ENCODE results near the gene MLF2.

The MLF2 gene

GRCh38 chr12:6735448-6736191 lies 17.3 kb downstream of the MLF2 start:
- in situ Hi-C loops (cut with HindIII; ENCODE audit: low sequenced_read_pairs) = no loop called here
- peak; percentile 69 for DNase-seq (ENCODE audit: low read depth, low spot score)
- H3K4me3 ChIP-seq (ENCODE audit: low read depth, low read length) = no peak overlapping the region
- peak; percentile 80 for TF ChIP-seq CTCF (IDR thresholded peaks at IDR 0.05; ENCODE audit: low read depth, low read length)

GRCh38 chr12:6734506-6735387 lies 18.2 kb downstream of the MLF2 start:
- TF ChIP-seq CTCF (IDR thresholded peaks at IDR 0.05; ENCODE audit: low read depth, low read length) = no peak
- DNase-seq (ENCODE audit: low read depth, low spot score) = no peak
- no peak overlapping the region for H3K4me3 ChIP-seq (ENCODE audit: low read depth, low read length)
- in situ Hi-C loops (cut with HindIII; ENCODE audit: low sequenced_read_pairs) = no loop called here

GRCh38 chr12:6730169-6730568 lies 22.8 kb downstream of the MLF2 start:
- no peak overlapping the region for H3K4me3 ChIP-seq (ENCODE audit: low read depth, low read length)
- no peak for DNase-seq (ENCODE audit: low read depth, low spot score)
- TF ChIP-seq CTCF (IDR thresholded peaks at IDR 0.05; ENCODE audit: low read depth, low read length) = no peak
- in situ Hi-C loops (cut with HindIII; ENCODE audit: low sequenced_read_pairs) = no loop called here

GRCh38 chr12:6729186-6729585 lies 23.8 kb downstream of the MLF2 start:
- no peak for DNase-seq (ENCODE audit: low read depth, low spot score)
- H3K4me3 ChIP-seq (ENCODE audit: low read depth, low read length) = no peak overlapping the region
- in situ Hi-C loops (cut with HindIII; ENCODE audit: low sequenced_read_pairs) = no loop called here
- no peak for TF ChIP-seq CTCF (IDR thresholded peaks at IDR 0.05; ENCODE audit: low read depth, low read length)

GRCh38 chr12:6725350-6725749 lies 27.6 kb downstream of the MLF2 start:
- in situ Hi-C loops (cut with HindIII; ENCODE audit: low sequenced_read_pairs) = no loop called here
- DNase-seq (ENCODE audit: low read depth, low spot score) = no peak
- H3K4me3 ChIP-seq (ENCODE audit: low read depth, low read length) = no peak overlapping the region
- no peak for TF ChIP-seq CTCF (IDR thresholded peaks at IDR 0.05; ENCODE audit: low read depth, low read length)

GRCh38 chr12:6724409-6724797 lies 28.5 kb downstream of the MLF2 start:
- peak; percentile 13 for DNase-seq (ENCODE audit: low read depth, low spot score)
- in situ Hi-C loops (cut with HindIII; ENCODE audit: low sequenced_read_pairs) = no loop called here
- peak overlapping the region; percentile 70 for H3K4me3 ChIP-seq (ENCODE audit: low read depth, low read length)
- TF ChIP-seq CTCF (IDR thresholded peaks at IDR 0.05; ENCODE audit: low read depth, low read length) = no peak

Measured in astrocyte of the spinal cord (primary cell).